Fibroblast of lung (primary cell): ENCODE data around the gene ZNF189.

Source experiments
- CTCF ChIP-seq, 2 donors: IDR thresholded peaks in 1 of 2; conservative IDR thresholded peaks in 1 of 2; 1 replicate in 1 of 2; 2 replicates in 1 of 2; pipeline ENCODE4 v1.5.1; 2011 to 2012; ENCODE audit warnings: low read length in 2 of 2, control low read depth in 1 of 2, inconsistent platforms in 1 of 2, low read depth in 1 of 2, mild to moderate bottlenecking in 1 of 2
- EZH2 ChIP-seq: IDR thresholded peaks from 2 replicates; pipeline ENCODE4 v1.5.1; 2012; ENCODE audit warnings: low read length, control low read depth, mild to moderate bottlenecking; ENCODE audit errors: missing control alignments

- TF ChIP-seq CTCF (conservative IDR thresholded peaks at IDR 0.05 in 1 of 2, IDR thresholded peaks at IDR 0.05 in 1 of 2; ENCODE audit: low read depth in 1 of 2, low read length in 2 of 2) (no peak), EZH2 (no peak)
These were observed 58.4 kb downstream of the ZNF189 start for GRCh38 chr9:101457003-101457402.
